HCT116 (cell line): ENCODE measurements around the gene PDLIM5. TPM values are rescaled to one million over a fixed set of nuclear protein-coding genes. Genes with fewer than 3 reads are reported as not detected.

ENCODE experiments used
- ATAC-seq: fragments of 200-7000 bp; cut with Tn5 transposase; 2 replicates; pipeline ENCODE4 v1.9.1; 2020; ENCODE audit warnings: mild to moderate bottlenecking, moderate library complexity
- BruUV-seq: library from RNA; stranded (reverse); fragments of 400-500 nt; replicated peaks from 2 replicates; lab custom pipeline; 2021; lab: Mats Ljungman, UMichigan
- CTCF ChIA-PET: fragments of 300-600 bp; sonication (Branson Sonifier 250); formaldehyde crosslinking; loops from one replicate; lab custom pipeline; 2021; ENCODE audit warnings: antibody characterized with exemption; lab: Charles Lee
- POLR2A ChIA-PET: fragments of 300-600, 350-600 bp; sonication (Branson Sonifier 250); formaldehyde crosslinking; loops from one replicate; lab custom pipeline; 2021; ENCODE audit warnings: antibody characterized with exemption; lab: Charles Lee
- RAD21 ChIA-PET, 2 experiments: fragments of 300-600 bp; sonication (Branson Sonifier 250); formaldehyde crosslinking; loops; one replicate each; lab custom pipeline; 2023; ENCODE audit warnings: low total read pairs in 2 of 2; ENCODE audit not compliant: uncharacterized antibody in 2 of 2, unreplicated experiment in 2 of 2, low non-redundant PET in 1 of 2; lab: Charles Lee
- DNase-seq: peaks from one replicate; pipeline ENCODE4 v3.0.0-alpha.2; 2010; ENCODE audit warnings: low read depth, low spot score
- H2AFZ ChIP-seq: fragments of 200-600 bp; shearing (Covaris generic), sonication (generic); 2 replicates; pipeline ENCODE4 v1.6.1; 2017; ENCODE audit warnings: low read depth, mixed run types, mixed read lengths, antibody characterized with exemption, low read length; ENCODE audit not compliant: poor library complexity, severe bottlenecking
- H3K27ac ChIP-seq: 2 replicates; pipeline ENCODE4 v1.5.1; 2012; ENCODE audit warnings: low read depth, low read length
- H3K27me3 ChIP-seq: fragments of 200-600 bp; sonication (generic); 2 replicates; pipeline ENCODE4 v1.6.1; 2016; ENCODE audit warnings: mixed run types, low read length, mixed read lengths; ENCODE audit not compliant: insufficient read depth
- H3K36me3 ChIP-seq, 2 experiments: fragments of 200-500 bp in 1 of 2; fragments of 200-600 bp in 1 of 2; sonication (Bioruptor generic) in 1 of 2; sonication (generic) in 1 of 2; 2 replicates each; pipeline versions ENCODE4 v1.5.1 to v1.6.1; 2014 to 2016; ENCODE audit warnings: low read length in 2 of 2, inconsistent platforms in 1 of 2, mixed read lengths in 1 of 2, mixed run types in 1 of 2; ENCODE audit not compliant: insufficient read depth in 2 of 2, control insufficient read depth in 1 of 2
- H3K4me1 ChIP-seq, 2 experiments: fragments of 200-600 bp in 1 of 2; sonication (generic) in 1 of 2; 2 replicates each; pipeline versions ENCODE4 v1.5.1 to v1.6.1; 2012 to 2017; ENCODE audit warnings: low read length in 2 of 2, inconsistent platforms in 1 of 2, mild to moderate bottlenecking in 1 of 2, mixed read lengths in 1 of 2, mixed run types in 1 of 2, moderate library complexity in 1 of 2; ENCODE audit not compliant: insufficient read depth in 2 of 2, control insufficient read depth in 1 of 2
- H3K4me2 ChIP-seq: fragments of 200-600 bp; sonication (generic); 2 replicates; pipeline ENCODE4 v1.6.1; 2017; ENCODE audit warnings: mixed run types, low read length, mixed read lengths
- H3K4me3 ChIP-seq, 2 experiments: fragments of 200-600 bp in 1 of 2; sonication (generic) in 1 of 2; replicated peaks in 1 of 2; 2 replicates each; pipeline ENCODE4 v1.5.1; 2011 to 2016; ENCODE audit warnings: low read length in 2 of 2, control low read depth in 1 of 2, low read depth in 1 of 2, mild to moderate bottlenecking in 1 of 2, mixed read lengths in 1 of 2, mixed run types in 1 of 2
- H3K79me2 ChIP-seq: fragments of 200-600 bp; sonication (generic); 2 replicates; pipeline ENCODE4 v1.6.1; 2017; ENCODE audit warnings: mild to moderate bottlenecking, mixed run types, low read length, moderate library complexity, mixed read lengths; ENCODE audit not compliant: insufficient read depth
- H3K9ac ChIP-seq: fragments of 200-600 bp; sonication (generic); 2 replicates; pipeline ENCODE4 v1.6.1; 2016; ENCODE audit warnings: low read length, mixed read lengths
- H3K9me2 ChIP-seq: fragments of 200-600 bp; sonication (generic), shearing (Covaris generic); 2 replicates; pipeline ENCODE4 v1.6.1; 2017; ENCODE audit warnings: mixed run types, mild to moderate bottlenecking, moderate library complexity; ENCODE audit not compliant: insufficient read depth
- H3K9me3 ChIP-seq, 2 experiments: fragments of 200-500 bp in 1 of 2; fragments of 200-600 bp in 1 of 2; sonication (Bioruptor generic) in 1 of 2; sonication (generic) in 1 of 2; 2 replicates each; pipeline ENCODE4 v1.6.1; 2014 to 2017; ENCODE audit warnings: low read length in 2 of 2, mixed read lengths in 2 of 2, inconsistent platforms in 1 of 2, low read depth in 1 of 2, mild to moderate bottlenecking in 1 of 2, mixed run types in 1 of 2, moderate library complexity in 1 of 2; ENCODE audit not compliant: control insufficient read depth in 1 of 2, insufficient read depth in 1 of 2
- H4K20me1 ChIP-seq: fragments of 200-600 bp; sonication (generic), shearing (Covaris generic); 2 replicates; pipeline ENCODE4 v1.6.1; 2017; ENCODE audit warnings: mixed run types, mild to moderate bottlenecking, moderate library complexity; ENCODE audit not compliant: insufficient read depth
- CBX3 ChIP-seq: IDR thresholded peaks from 2 replicates; pipeline ENCODE4 v1.6.1; 2012; ENCODE audit warnings: low read depth
- CTCF ChIP-seq, 3 experiments: fragments of 200-600 bp in 1 of 3; sonication (generic) in 1 of 3; IDR thresholded peaks in 2 of 3; conservative IDR thresholded peaks in 1 of 3; 2 replicates each; pipeline ENCODE4 v1.5.1; 2012 to 2017; ENCODE audit warnings: low read depth in 2 of 3, low read length in 2 of 3, antibody characterized with exemption in 1 of 3, borderline replicate concordance in 1 of 3, control low read depth in 1 of 3, mild to moderate bottlenecking in 1 of 3, mixed read lengths in 1 of 3, mixed run types in 1 of 3, moderate library complexity in 1 of 3; ENCODE audit not compliant: insufficient read depth in 1 of 3
- EGR1 ChIP-seq: IDR thresholded peaks from 2 replicates; pipeline ENCODE4 v1.6.1; 2012; ENCODE audit warnings: low read depth
- ELF1 ChIP-seq: IDR thresholded peaks from 2 replicates; pipeline ENCODE4 v1.6.1; 2012; ENCODE audit warnings: low read depth, borderline replicate concordance
- EZH2 ChIP-seq: fragments of 200-600 bp; sonication (generic); IDR thresholded peaks from 2 replicates; pipeline ENCODE4 v1.6.1; 2017; ENCODE audit warnings: antibody characterized with exemption, mixed run types
- EZH2phosphoT487 ChIP-seq: fragments of 200-600 bp; IDR thresholded peaks from 2 replicates; pipeline ENCODE4 v1.6.1; 2018; ENCODE audit warnings: antibody characterized with exemption, borderline replicate concordance
- POLR2A ChIP-seq: IDR thresholded peaks from 2 replicates; pipeline ENCODE4 v1.7.0; 2011; ENCODE audit warnings: borderline replicate concordance; ENCODE audit not compliant: insufficient read depth, insufficient read length; ENCODE audit errors: extremely low read depth
- POLR2AphosphoS5 ChIP-seq: IDR thresholded peaks from 2 replicates; pipeline ENCODE4 v1.6.1; 2011; ENCODE audit warnings: mild to moderate bottlenecking, low read depth, low read length, moderate library complexity
- RAD21 ChIP-seq: IDR thresholded peaks from 2 replicates; pipeline ENCODE4 v1.6.1; 2012; ENCODE audit warnings: low read depth, mild to moderate bottlenecking
- SIN3A ChIP-seq: IDR thresholded peaks from 2 replicates; pipeline ENCODE4 v1.6.1; 2012; ENCODE audit warnings: low read depth
- SRF ChIP-seq: IDR thresholded peaks from 2 replicates; pipeline ENCODE4 v1.6.1; 2012; ENCODE audit warnings: low read depth
- TCF7L2 ChIP-seq: IDR thresholded peaks from 2 replicates; pipeline ENCODE4 v1.7.0; 2011; ENCODE audit warnings: borderline replicate concordance, inconsistent platforms; ENCODE audit not compliant: insufficient read depth, insufficient read length; ENCODE audit errors: extremely low read depth
- ZFX ChIP-seq: fragments of 450-650 bp; IDR thresholded peaks from 2 replicates; pipeline ENCODE4 v1.6.1; 2017
- ZNF274 ChIP-seq: fragments of 200-500 bp; sonication (Bioruptor generic); IDR thresholded peaks from 2 replicates; pipeline ENCODE4 v1.6.1; 2014; ENCODE audit warnings: mild to moderate bottlenecking, low read depth, low read length, inconsistent platforms
- intact Hi-C: fragments of 100-400 bp; cut with micrococcal nuclease; formaldehyde crosslinking; loops from 2 replicates; pipeline ENCODE4 v1.10.0; 2022
- total RNA-seq: library from RNA; stranded (reverse); gene quantifications from one replicate; pipeline ENCODE4 v1.2.1, GENCODE V29; 2021; ENCODE audit not compliant: unreplicated experiment
- TF ChIP-seq, protein P1 (sequence below): IDR thresholded peaks from 2 replicates; pipeline ENCODE4 v1.6.1; 2012
- TF ChIP-seq, protein P2 (sequence below): IDR thresholded peaks from 2 replicates; pipeline ENCODE4 v1.6.1; 2012; ENCODE audit warnings: low read depth

Gene PDLIM5
- total RNA-seq, 1 experiment from 2014 or later = 130 TPM

DNA sequence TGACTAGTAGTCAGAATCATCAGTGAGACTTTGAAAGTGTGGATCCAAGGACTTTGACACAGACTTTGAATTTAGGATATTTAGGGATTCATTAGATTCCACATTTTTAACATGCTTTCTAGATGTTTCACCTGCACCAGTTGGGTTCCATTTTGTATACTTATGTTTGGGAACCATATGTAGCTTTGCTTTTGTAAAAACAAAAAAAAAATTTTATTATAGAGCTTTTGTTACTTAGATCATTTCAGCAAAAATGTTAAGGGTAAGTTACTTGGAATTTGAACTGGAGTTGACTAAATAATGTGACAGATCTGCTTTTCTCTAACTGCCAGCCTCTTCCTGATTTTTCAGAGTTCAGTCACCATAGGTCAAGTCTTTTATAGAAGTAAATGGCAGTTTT lies 14.6 kb downstream of the PDLIM5 start (continued):
- TF ChIP-seq POLR2A (no peak), SRF (no peak), EGR1 (no peak), EZH2phosphoT487 (no peak), ZNF274 (no peak), EZH2 (no peak), RAD21 (no peak), CBX3 (no peak)
- TF ChIP-seq, protein P1, sequence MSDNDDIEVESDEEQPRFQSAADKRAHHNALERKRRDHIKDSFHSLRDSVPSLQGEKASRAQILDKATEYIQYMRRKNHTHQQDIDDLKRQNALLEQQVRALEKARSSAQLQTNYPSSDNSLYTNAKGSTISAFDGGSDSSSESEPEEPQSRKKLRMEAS = no peak

DNA sequence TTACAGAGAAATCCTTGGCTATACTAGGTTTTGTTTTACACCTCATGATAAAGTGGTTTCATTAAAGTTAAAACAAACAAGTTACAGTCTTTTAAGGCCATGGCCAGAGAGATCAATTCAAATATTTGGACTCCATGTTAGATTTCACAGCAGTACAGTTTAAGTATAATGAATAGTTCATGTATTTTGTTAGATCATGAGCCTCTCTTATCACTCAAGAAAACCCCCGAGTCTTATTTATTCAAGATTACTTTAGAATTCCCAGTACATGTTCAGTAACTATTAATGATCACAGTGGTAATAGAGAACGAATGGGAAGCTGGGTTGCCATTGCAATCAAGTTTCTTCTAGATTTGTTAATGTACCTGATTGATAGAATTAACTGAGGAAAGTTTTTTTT lies 15.2 kb downstream of the PDLIM5 start:
- Histone ChIP-seq H3K4me3 (no peak overlapping the region), H3K27ac (no peak overlapping the region), H3K27me3 (no peaks in the 10 kb centered on the region), H3K9me3 (no peaks in the 10 kb centered on the region), H3K36me3 (no peaks in the 10 kb centered on the region), H3K9me2 (no peaks in the 10 kb centered on the region), H3K4me1 (peaks cover 13 to 14% of the 10 kb centered on the region in 2 experiments), H3K4me2 (no peak overlapping the region), H3K9ac (no peak overlapping the region), H2AFZ (no peak overlapping the region), H4K20me1 (no peaks in the 10 kb centered on the region), H3K79me2 (peaks cover 93% of the 10 kb centered on the region)
- BruUV-seq = no TSS peak
- no peak for ATAC-seq
- RAD21 ChIA-PET = no interaction called here
- no peak for TF ChIP-seq SRF
- TF ChIP-seq EZH2phosphoT487 = no peak
- no peak for TF ChIP-seq SIN3A
- TF ChIP-seq, protein P1 = no peak
- TF ChIP-seq POLR2AphosphoS5 = no peak
- no peak for TF ChIP-seq RAD21
- no peak for TF ChIP-seq ZFX
- no peak for TF ChIP-seq ELF1
- TF ChIP-seq CTCF (IDR thresholded peaks at IDR 0.05 in 2 of 3, conservative IDR thresholded peaks at IDR 0.05 in 1 of 3; ENCODE audit: borderline replicate concordance in 1 of 3, insufficient read depth in 1 of 3, low read depth in 2 of 3, low read length in 2 of 3) = no peak
- TF ChIP-seq, protein P2, sequence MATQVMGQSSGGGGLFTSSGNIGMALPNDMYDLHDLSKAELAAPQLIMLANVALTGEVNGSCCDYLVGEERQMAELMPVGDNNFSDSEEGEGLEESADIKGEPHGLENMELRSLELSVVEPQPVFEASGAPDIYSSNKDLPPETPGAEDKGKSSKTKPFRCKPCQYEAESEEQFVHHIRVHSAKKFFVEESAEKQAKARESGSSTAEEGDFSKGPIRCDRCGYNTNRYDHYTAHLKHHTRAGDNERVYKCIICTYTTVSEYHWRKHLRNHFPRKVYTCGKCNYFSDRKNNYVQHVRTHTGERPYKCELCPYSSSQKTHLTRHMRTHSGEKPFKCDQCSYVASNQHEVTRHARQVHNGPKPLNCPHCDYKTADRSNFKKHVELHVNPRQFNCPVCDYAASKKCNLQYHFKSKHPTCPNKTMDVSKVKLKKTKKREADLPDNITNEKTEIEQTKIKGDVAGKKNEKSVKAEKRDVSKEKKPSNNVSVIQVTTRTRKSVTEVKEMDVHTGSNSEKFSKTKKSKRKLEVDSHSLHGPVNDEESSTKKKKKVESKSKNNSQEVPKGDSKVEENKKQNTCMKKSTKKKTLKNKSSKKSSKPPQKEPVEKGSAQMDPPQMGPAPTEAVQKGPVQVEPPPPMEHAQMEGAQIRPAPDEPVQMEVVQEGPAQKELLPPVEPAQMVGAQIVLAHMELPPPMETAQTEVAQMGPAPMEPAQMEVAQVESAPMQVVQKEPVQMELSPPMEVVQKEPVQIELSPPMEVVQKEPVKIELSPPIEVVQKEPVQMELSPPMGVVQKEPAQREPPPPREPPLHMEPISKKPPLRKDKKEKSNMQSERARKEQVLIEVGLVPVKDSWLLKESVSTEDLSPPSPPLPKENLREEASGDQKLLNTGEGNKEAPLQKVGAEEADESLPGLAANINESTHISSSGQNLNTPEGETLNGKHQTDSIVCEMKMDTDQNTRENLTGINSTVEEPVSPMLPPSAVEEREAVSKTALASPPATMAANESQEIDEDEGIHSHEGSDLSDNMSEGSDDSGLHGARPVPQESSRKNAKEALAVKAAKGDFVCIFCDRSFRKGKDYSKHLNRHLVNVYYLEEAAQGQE = no peak
- no peak for TF ChIP-seq POLR2A
- TF ChIP-seq TCF7L2 = no peak
- TF ChIP-seq EGR1 = no peak
- DNase-seq = no peak
- POLR2A ChIA-PET = no interaction called here
- intact Hi-C loops = no loop called here
- CTCF ChIA-PET = no interaction called here
